ENCODE data around the gene CLEC5A. TPM values are rescaled to one million over a fixed set of nuclear protein-coding genes. Genes with fewer than 3 reads are reported as not detected.

The CLEC5A gene
- total and polyA plus RNA-seq, 7 donors = 0.04 to 1.2 (median 0.33) TPM; not detected in 1

- WGBS, 3 donors = 78 to 80% (median 79%) methylated on average over 2 of the region's 2 CpGs
- TF ChIP-seq CTCF (IDR thresholded peaks at IDR 0.05) = no peak
- no peak for ATAC-seq
Measured at GRCh38 chr7:141949021-141949420, 2.2 kb upstream of the CLEC5A start.

GRCh38 chr7:141945356-141945755, 1.4 kb downstream of the CLEC5A start:
- Histone ChIP-seq H3K9me3 (peaks cover 2% of the 10 kb centered on the region), H3K36me3 (ENCODE audit: insufficient read depth in 1 of 2, low read depth in 1 of 2) (no peaks in the 10 kb centered on the region), H3K4me1 (no peaks in the 10 kb centered on the region), H3K27ac (no peak overlapping the region), H3K4me3 (no peak overlapping the region), H3K27me3 (ENCODE audit: insufficient read depth in 3 of 3, low read length in 2 of 3) (no peaks in the 10 kb centered on the region)
- 51 to 62% (median 57%) methylated on average over 3 of the region's 3 CpGs for WGBS, 3 donors
- ATAC-seq (no peak), DNase-seq (no peak)
- TF ChIP-seq CTCF (IDR thresholded peaks at IDR 0.05) = no peak
- intact Hi-C loops (cut with DNase I) = no loop called here

More at GRCh38 chr7:141949021-141949420, 2.2 kb upstream of the CLEC5A start:
- no peak for DNase-seq
- Histone ChIP-seq H3K4me3 (no peak overlapping the region), H3K36me3 (ENCODE audit: insufficient read depth in 1 of 2, low read depth in 1 of 2) (no peaks in the 10 kb centered on the region), H3K4me1 (no peaks in the 10 kb centered on the region), H3K9me3 (no peaks in the 10 kb centered on the region), H3K27me3 (ENCODE audit: insufficient read depth in 3 of 3, low read length in 2 of 3) (no peaks in the 10 kb centered on the region), H3K27ac (no peak overlapping the region)
- intact Hi-C loops (cut with DNase I) = no loop called here

- no peaks in the 10 kb centered on the region for H3K4me1 ChIP-seq
- TF ChIP-seq CTCF (IDR thresholded peaks at IDR 0.05) = no peak
- no peak overlapping the region for H3K27ac ChIP-seq
- no peaks in the 10 kb centered on the region for H3K36me3 ChIP-seq (ENCODE audit: insufficient read depth in 1 of 2, low read depth in 1 of 2)
- intact Hi-C loops (cut with DNase I) = no loop called here
- H3K9me3 ChIP-seq = peaks cover 2% of the 10 kb centered on the region
- WGBS, 3 donors = 82 to 89% (median 87%) methylated on average over 3 of the region's 3 CpGs
- DNase-seq (no peak), ATAC-seq (no peak)
- no peaks in the 10 kb centered on the region for H3K27me3 ChIP-seq (ENCODE audit: insufficient read depth in 3 of 3, low read length in 2 of 3)
- H3K4me3 ChIP-seq = no peak overlapping the region
Measured at GRCh38 chr7:141944811-141945210, 2.0 kb downstream of the CLEC5A start.

GRCh38 chr7:141943846-141944245, 2.9 kb downstream of the CLEC5A start:
- Histone ChIP-seq H3K27me3 (ENCODE audit: insufficient read depth in 3 of 3, low read length in 2 of 3) (no peaks in the 10 kb centered on the region), H3K4me3 (no peak overlapping the region), H3K36me3 (ENCODE audit: insufficient read depth in 1 of 2, low read depth in 1 of 2) (no peaks in the 10 kb centered on the region), H3K27ac (no peak overlapping the region), H3K9me3 (peaks cover 2% of the 10 kb centered on the region), H3K4me1 (no peaks in the 10 kb centered on the region)
- DNase-seq = no peak
- ATAC-seq = no peak
- no peak for TF ChIP-seq CTCF (IDR thresholded peaks at IDR 0.05)
- 53 to 69% (median 53%) methylated on average over 1 of the region's 1 CpG for WGBS, 3 donors
- intact Hi-C loops (cut with DNase I) = no loop called here

- Histone ChIP-seq H3K9me3 (peaks cover 2% of the 10 kb centered on the region), H3K27me3 (ENCODE audit: insufficient read depth in 3 of 3, low read length in 2 of 3) (no peaks in the 10 kb centered on the region), H3K27ac (no peak overlapping the region), H3K4me3 (no peak overlapping the region), H3K4me1 (no peaks in the 10 kb centered on the region), H3K36me3 (ENCODE audit: insufficient read depth in 1 of 2, low read depth in 1 of 2) (no peaks in the 10 kb centered on the region)
- TF ChIP-seq CTCF (IDR thresholded peaks at IDR 0.05) = no peak
- intact Hi-C loops (cut with DNase I) = no loop called here
- ATAC-seq (no peak), DNase-seq (no peak)
- 83 to 91% (median 86%) methylated on average over 3 of the region's 3 CpGs for WGBS, 3 donors
Measured at GRCh38 chr7:141941075-141941474, 5.7 kb downstream of the CLEC5A start.
